Astrocyte (in vitro differentiated cells and primary cell): Measurements from ENCODE around the gene CLIC1. TPM values are rescaled to one million over a fixed set of nuclear protein-coding genes. Genes with fewer than 3 reads are reported as not detected.

ENCODE experiments used
- DNase-seq: peaks from one replicate; pipeline ENCODE4 v3.0.0-alpha.2; 2010; ENCODE audit warnings: low read depth
- FAIRE-seq: peaks from 2 replicates; lab custom pipeline; 2011; peaks lifted over from hg19 to GRCh38; lab: Jason Lieb, UNC
- H2AFZ ChIP-seq: 2 replicates; pipeline ENCODE4 v1.6.0; 2012; ENCODE audit warnings: low read depth, low read length, inconsistent platforms
- H3K27ac ChIP-seq: 2 replicates; pipeline ENCODE4 v1.5.1; 2011; ENCODE audit warnings: low read depth, low read length, inconsistent platforms
- H3K27me3 ChIP-seq: 2 replicates; pipeline ENCODE4 v1.6.0; 2011; ENCODE audit warnings: low read length, inconsistent platforms; ENCODE audit not compliant: insufficient read depth
- H3K36me3 ChIP-seq: 2 replicates; pipeline ENCODE4 v1.5.1; 2011; ENCODE audit warnings: low read length, inconsistent platforms; ENCODE audit not compliant: insufficient read depth
- H3K4me1 ChIP-seq: 2 replicates; pipeline ENCODE4 v1.5.1; 2011; ENCODE audit warnings: low read length, inconsistent platforms; ENCODE audit not compliant: insufficient read depth
- H3K4me2 ChIP-seq: 2 replicates; pipeline ENCODE4 v1.6.0; 2012; ENCODE audit warnings: low read length, inconsistent platforms
- H3K4me3 ChIP-seq: 2 replicates; pipeline ENCODE4 v1.5.1; 2011; ENCODE audit warnings: low read depth, mild to moderate bottlenecking, low read length, inconsistent platforms; ENCODE audit not compliant: insufficient read depth
- H3K79me2 ChIP-seq: 2 replicates; pipeline ENCODE4 v1.6.0; 2012; ENCODE audit warnings: mild to moderate bottlenecking, low read length, inconsistent platforms; ENCODE audit not compliant: insufficient read depth
- H3K9ac ChIP-seq: 2 replicates; pipeline ENCODE4 v1.6.0; 2012; ENCODE audit warnings: mild to moderate bottlenecking, low read length, inconsistent platforms
- H3K9me3 ChIP-seq: 2 replicates; pipeline ENCODE4 v1.5.1; 2012; ENCODE audit warnings: low read depth, mild to moderate bottlenecking, low read length, inconsistent platforms; ENCODE audit not compliant: insufficient read depth
- H4K20me1 ChIP-seq: 2 replicates; pipeline ENCODE4 v1.6.0; 2012; ENCODE audit warnings: low read length, inconsistent platforms; ENCODE audit not compliant: insufficient read depth
- H3K27ac Mint-ChIP-seq: one replicate; pipeline ENCODE4 v1.8.0; 2021; ENCODE audit warnings: mild to moderate bottlenecking, mixed read lengths; ENCODE audit not compliant: unreplicated experiment
- H3K27me3 Mint-ChIP-seq: one replicate; pipeline ENCODE4 v1.8.0; 2021; ENCODE audit warnings: low read depth, mixed read lengths; ENCODE audit not compliant: unreplicated experiment
- H3K36me3 Mint-ChIP-seq: one replicate; pipeline ENCODE4 v1.8.0; 2021; ENCODE audit warnings: low read depth, mixed read lengths; ENCODE audit not compliant: unreplicated experiment
- H3K4me1 Mint-ChIP-seq: one replicate; pipeline ENCODE4 v1.8.0; 2021; ENCODE audit warnings: low read depth, mixed read lengths; ENCODE audit not compliant: unreplicated experiment
- H3K4me3 Mint-ChIP-seq: one replicate; pipeline ENCODE4 v1.8.0; 2021; ENCODE audit warnings: mild to moderate bottlenecking, moderate library complexity, mixed read lengths; ENCODE audit not compliant: unreplicated experiment
- H3K9me3 Mint-ChIP-seq: one replicate; pipeline ENCODE4 v1.8.0; 2021; ENCODE audit warnings: mild to moderate bottlenecking, mixed read lengths; ENCODE audit not compliant: unreplicated experiment
- CTCF ChIP-seq: IDR thresholded peaks from 2 replicates; pipeline ENCODE4 v1.5.1; 2011; ENCODE audit warnings: low read depth, mild to moderate bottlenecking, inconsistent platforms, low read length, moderate library complexity; ENCODE audit not compliant: insufficient read depth
- EZH2 ChIP-seq: IDR thresholded peaks from 2 replicates; pipeline ENCODE4 v1.6.1; 2012; ENCODE audit warnings: mild to moderate bottlenecking, low read length, inconsistent platforms; ENCODE audit not compliant: insufficient read depth
- total RNA-seq: library from RNA; stranded (reverse); gene quantifications from 2 replicates; pipeline ENCODE4 v1.2.1, GENCODE V29; 2021

Gene CLIC1
- total RNA-seq, 1 donor from 2014 or later: 518 TPM

- Histone ChIP-seq H2AFZ (peak within 1 kb of the TSS; percentile 83), H3K27ac (peak within 1 kb of the TSS; percentile 65), H3K9me3 (no peaks in the 10 kb centered on the region), H3K27me3 (no peaks in the 10 kb centered on the region), H3K36me3 (no peaks in the 10 kb centered on the region), H3K4me1 (peaks cover 27% of the 10 kb centered on the region), H4K20me1 (peaks cover 7% of the 10 kb centered on the region), H3K79me2 (peaks cover 27% of the 10 kb centered on the region), H3K4me2 (peak within 1 kb of the TSS; percentile 96), H3K9ac (peak within 1 kb of the TSS; percentile 80), H3K4me3 (peak within 1 kb of the TSS; percentile 75)
- Mint-ChIP-seq H3K9me3 (no peaks in the 10 kb centered on the region), H3K36me3 (peaks cover 10% of the 10 kb centered on the region), H3K4me3 (peak within 1 kb of the TSS; percentile 99), H3K4me1 (peaks cover 32% of the 10 kb centered on the region), H3K27me3 (no peaks in the 10 kb centered on the region), H3K27ac (peak within 1 kb of the TSS; percentile 99)
- DNase-seq (peak; percentile 97), FAIRE-seq (no peak)
- TF ChIP-seq CTCF: no peak
- TF ChIP-seq EZH2: no peak
These were observed 3.5 kb upstream of the CLIC1 start, which contains the start of gene MSH5 for GRCh38 chr6:31739639-31740396. Gene MSH5 (plus strand): TSS chr6:31740005. CDS start chr6:31740467, 462 bp downstream.

- H3K36me3 ChIP-seq: peaks cover 10% of the 10 kb centered on the region
- peaks cover 34% of the 10 kb centered on the region for H3K4me1 Mint-ChIP-seq
- H3K9ac ChIP-seq: peak overlapping the region; percentile 50
- DNase-seq (peak; percentile 78), FAIRE-seq (peak; percentile 9)
- H3K79me2 ChIP-seq: peaks cover 42% of the 10 kb centered on the region
- H3K27me3 Mint-ChIP-seq: no peaks in the 10 kb centered on the region
- H3K27ac ChIP-seq: peak overlapping the region; percentile 54
- TF ChIP-seq EZH2 (no peak), CTCF (no peak)
- H2AFZ ChIP-seq: peak overlapping the region; percentile 57
- H3K27me3 ChIP-seq: no peaks in the 10 kb centered on the region
- peaks cover 17% of the 10 kb centered on the region for H3K36me3 Mint-ChIP-seq
- H4K20me1 ChIP-seq: peaks cover 22% of the 10 kb centered on the region
- peak overlapping the region; percentile 18 for H3K4me3 ChIP-seq
- H3K27ac Mint-ChIP-seq: peak overlapping the region; percentile 99
- H3K4me1 ChIP-seq: peaks cover 39% of the 10 kb centered on the region
- peak overlapping the region; percentile 99 for H3K4me3 Mint-ChIP-seq
- no peaks in the 10 kb centered on the region for H3K9me3 Mint-ChIP-seq
- peak overlapping the region; percentile 93 for H3K4me2 ChIP-seq
- H3K9me3 ChIP-seq: no peaks in the 10 kb centered on the region
These were observed 2.0 kb upstream of the CLIC1 start for GRCh38 chr6:31737991-31738979.
